ENCODE data around the gene PCGF1. TPM values are rescaled to one million over a fixed set of nuclear protein-coding genes. Genes with fewer than 3 reads are reported as not detected.
A peak's percentile ranks its signal among the peaks of the same experiment; 100 is the strongest.

PCGF1 gene
- total and polyA plus RNA-seq, 2 of the 13 experiments (the other 11 are each of a cell fraction or from before 2014, with no cell fraction given): 20.4 to 22.6 TPM

GRCh38 chr2:74552914-74553811 lies 45.7 kb upstream of the PCGF1 start (continued):
- no peak for TF ChIP-seq SIN3A (IDR thresholded peaks at IDR 0.05; ENCODE audit: borderline replicate concordance, low read depth, low read length)
- no peak for TF ChIP-seq ONECUT2 (CRISPR knock-in tag; IDR thresholded peaks at IDR 0.05)
- TF ChIP-seq ZNF569 (CRISPR knock-in tag; IDR thresholded peaks at IDR 0.05; ENCODE audit: borderline replicate concordance): 0 out of 2 replicates have a peak, but pooled peaks have one; percentile 30
- TF ChIP-seq AGO2 (optimal IDR thresholded peaks at IDR 0.05; ENCODE audit: low read depth, low read length): no peak
- TF ChIP-seq CEBPZ (IDR thresholded peaks at IDR 0.05; ENCODE audit: low read length): no peak
- no peak for TF ChIP-seq ISL2 (CRISPR knock-in tag; IDR thresholded peaks at IDR 0.05)
- TF ChIP-seq MTA1 (CRISPR knock-in tag; IDR thresholded peaks at IDR 0.05; ENCODE audit: borderline replicate concordance): 0 out of 2 replicates have a peak, but pooled peaks have one; percentile 18
- 0 out of 2 replicates have a peak, but pooled peaks have one; percentile 38 for TF ChIP-seq ZNF83 (CRISPR knock-in tag; IDR thresholded peaks at IDR 0.05; ENCODE audit: borderline replicate concordance)
- no peak for TF ChIP-seq MXD1 (CRISPR knock-in tag; IDR thresholded peaks at IDR 0.05)
- no peak for TF ChIP-seq ZNF589 (CRISPR knock-in tag; conservative IDR thresholded peaks at IDR 0.05)
- no peak for TF ChIP-seq ZNF264 (CRISPR knock-in tag; IDR thresholded peaks at IDR 0.05)
- TF ChIP-seq KDM6A (CRISPR knock-in tag; IDR thresholded peaks at IDR 0.05; ENCODE audit: low read depth): no peak
- TF ChIP-seq ZNF800 (CRISPR knock-in tag; IDR thresholded peaks at IDR 0.05): no peak
- peak; percentile 29; the same call in 1 of the 2 replicates for TF ChIP-seq TAF1 (CRISPR knock-in tag; IDR thresholded peaks at IDR 0.05)
- peak; percentile 73 for TF ChIP-seq ZNF263 (CRISPR knock-in tag; IDR thresholded peaks at IDR 0.05)
- no peak for TF ChIP-seq ZNF564 (CRISPR knock-in tag; IDR thresholded peaks at IDR 0.05)
- TF ChIP-seq NBN (conservative IDR thresholded peaks at IDR 0.05): no peak
- TF ChIP-seq ZNF597 (CRISPR knock-in tag; IDR thresholded peaks at IDR 0.05): no peak
- TF ChIP-seq MBNL3 (CRISPR knock-in tag; conservative IDR thresholded peaks at IDR 0.05): no peak
- TF ChIP-seq DRAP1 (CRISPR knock-in tag; IDR thresholded peaks at IDR 0.05): no peak; the same call in 1 of the 2 replicates
- no peak for TF ChIP-seq ZMYM4 (CRISPR knock-in tag; IDR thresholded peaks at IDR 0.05)
- no peak for TF ChIP-seq NFE2L1 (CRISPR knock-in tag; IDR thresholded peaks at IDR 0.05; ENCODE audit: borderline replicate concordance)
- no peak for TF ChIP-seq ZNF552 (CRISPR knock-in tag; IDR thresholded peaks at IDR 0.05; ENCODE audit: borderline replicate concordance)
